ENCODE measurements around the gene TMSB4X. TPM values are rescaled to one million over a fixed set of nuclear protein-coding genes. Genes with fewer than 3 reads are reported as not detected.
A peak's percentile ranks its signal among the peaks of the same experiment; 100 is the strongest.

The TMSB4X gene
- total RNA-seq, 1 experiment from 2014 or later, result 1,095 TPM

- Histone ChIP-seq H3K36me3 (ENCODE audit: control insufficient read depth, insufficient read depth, low read length) (no peaks in the 10 kb centered on the region), H3K9me3 (no peaks in the 10 kb centered on the region), H3K27me3 (replicated peaks; ENCODE audit: control insufficient read depth, insufficient read depth, low read length) (no peaks in the 10 kb centered on the region), H3K4me1 (peaks cover 58% of the 10 kb centered on the region), H3K4me3 (ENCODE audit: low read depth, low read length) (no peak overlapping the region)
- peak overlapping the region; percentile 11 for H3K27ac Mint-ChIP-seq (ENCODE audit: unreplicated experiment)
- H3K9me3 Mint-ChIP-seq (ENCODE audit: unreplicated experiment), result no peaks in the 10 kb centered on the region
- H3K4me1 Mint-ChIP-seq (ENCODE audit: low read depth, unreplicated experiment), result peaks cover 40% of the 10 kb centered on the region
- intact Hi-C loops (cut with micrococcal nuclease; ENCODE audit: unreplicated experiment), result loop anchor here (5.0 kb wide), 2 partner anchors 77 to 262 kb away; no protein-coding TSS in a partner anchor
- H3K36me3 Mint-ChIP-seq (ENCODE audit: insufficient read depth, unreplicated experiment), result peaks cover 5% of the 10 kb centered on the region
- ChIA-PET POLR2A (no interaction called here), CTCF (no interaction called here)
- H3K4me3 Mint-ChIP-seq (ENCODE audit: unreplicated experiment), result no peak overlapping the region
- BruUV-seq (replicated peaks), result no TSS peak
- TF ChIP-seq CTCF (IDR thresholded peaks at IDR 0.05; ENCODE audit: insufficient read depth in 1 of 2, low read depth in 1 of 2, low read length in 1 of 2, severe bottlenecking in 1 of 2, unreplicated experiment in 1 of 2), result no peak
- H3K27me3 Mint-ChIP-seq (ENCODE audit: insufficient read depth, unreplicated experiment), result no peaks in the 10 kb centered on the region
- DNase-seq, result no peak
These were observed 50.1 kb downstream of the TMSB4X start for GRCh38 chrX:13024986-13025385.

Other genes with a start within 250 kb of the TMSB4X start
- gene PRPS2, start 183.7 kb upstream of the TMSB4X start, total RNA-seq (2022), result 35.6 and 44.0 TPM in 2 replicates
- gene TLR7, start 108.0 kb upstream of the TMSB4X start, total RNA-seq (2022), result 0.45 and 0.63 TPM in 2 replicates
- not detected in 2 replicates for gene TLR8, start 68.5 kb upstream of the TMSB4X start, total RNA-seq (2022)
- gene FAM9C, start 69.5 kb downstream of the TMSB4X start, total RNA-seq (2022), result not detected in 2 replicates